GM10266 (cell line): ENCODE results near the gene AUH.

Experiments used
- DNase-seq: peaks from one replicate; pipeline ENCODE4 v3.0.0; 2012; ENCODE audit errors: extremely low spot score
- TF ChIP-seq, protein P1 (sequence below): IDR thresholded peaks from 2 replicates; pipeline ENCODE4 v1.5.1; 2012; ENCODE audit warnings: mild to moderate bottlenecking, low read depth; ENCODE audit not compliant: control insufficient read depth, insufficient read depth; ENCODE audit errors: missing control alignments

The AUH gene

DNA sequence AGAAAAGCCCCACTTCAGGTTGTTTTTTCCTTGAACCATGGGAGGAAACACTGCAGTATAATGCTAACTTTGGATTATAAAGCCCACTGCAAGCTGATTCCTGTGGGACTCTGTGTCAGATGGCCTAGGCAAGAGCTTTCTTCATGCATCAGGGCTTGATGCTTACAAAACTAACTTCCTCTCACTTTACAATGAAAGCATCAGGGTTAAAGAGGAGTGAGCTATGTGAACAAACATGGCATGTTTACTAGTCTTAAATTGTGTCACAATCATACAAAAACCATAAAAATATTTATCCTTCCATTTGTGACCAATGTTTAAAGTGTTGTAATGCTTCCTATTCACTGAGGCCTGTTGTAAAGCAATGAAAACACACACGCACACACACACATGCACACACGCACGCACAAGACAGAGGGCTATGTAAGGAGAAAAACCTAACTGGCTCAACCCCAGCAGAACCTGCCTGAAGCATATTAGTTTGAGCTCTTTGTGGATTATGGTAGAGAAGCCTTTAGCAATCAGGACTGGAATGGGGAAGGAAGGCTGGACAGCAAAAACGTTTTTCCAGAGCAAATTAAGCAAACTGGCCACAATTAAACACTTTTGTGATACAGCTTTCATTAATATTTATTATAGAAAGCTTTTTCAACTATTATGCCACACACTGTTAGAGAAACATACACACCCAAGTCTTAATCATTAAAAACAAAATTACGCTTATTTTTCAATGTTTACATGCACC lies 122.2 kb downstream of the AUH start:
- TF ChIP-seq, protein P1, sequence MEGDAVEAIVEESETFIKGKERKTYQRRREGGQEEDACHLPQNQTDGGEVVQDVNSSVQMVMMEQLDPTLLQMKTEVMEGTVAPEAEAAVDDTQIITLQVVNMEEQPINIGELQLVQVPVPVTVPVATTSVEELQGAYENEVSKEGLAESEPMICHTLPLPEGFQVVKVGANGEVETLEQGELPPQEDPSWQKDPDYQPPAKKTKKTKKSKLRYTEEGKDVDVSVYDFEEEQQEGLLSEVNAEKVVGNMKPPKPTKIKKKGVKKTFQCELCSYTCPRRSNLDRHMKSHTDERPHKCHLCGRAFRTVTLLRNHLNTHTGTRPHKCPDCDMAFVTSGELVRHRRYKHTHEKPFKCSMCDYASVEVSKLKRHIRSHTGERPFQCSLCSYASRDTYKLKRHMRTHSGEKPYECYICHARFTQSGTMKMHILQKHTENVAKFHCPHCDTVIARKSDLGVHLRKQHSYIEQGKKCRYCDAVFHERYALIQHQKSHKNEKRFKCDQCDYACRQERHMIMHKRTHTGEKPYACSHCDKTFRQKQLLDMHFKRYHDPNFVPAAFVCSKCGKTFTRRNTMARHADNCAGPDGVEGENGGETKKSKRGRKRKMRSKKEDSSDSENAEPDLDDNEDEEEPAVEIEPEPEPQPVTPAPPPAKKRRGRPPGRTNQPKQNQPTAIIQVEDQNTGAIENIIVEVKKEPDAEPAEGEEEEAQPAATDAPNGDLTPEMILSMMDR: no peak
- DNase-seq: no peak

DNA sequence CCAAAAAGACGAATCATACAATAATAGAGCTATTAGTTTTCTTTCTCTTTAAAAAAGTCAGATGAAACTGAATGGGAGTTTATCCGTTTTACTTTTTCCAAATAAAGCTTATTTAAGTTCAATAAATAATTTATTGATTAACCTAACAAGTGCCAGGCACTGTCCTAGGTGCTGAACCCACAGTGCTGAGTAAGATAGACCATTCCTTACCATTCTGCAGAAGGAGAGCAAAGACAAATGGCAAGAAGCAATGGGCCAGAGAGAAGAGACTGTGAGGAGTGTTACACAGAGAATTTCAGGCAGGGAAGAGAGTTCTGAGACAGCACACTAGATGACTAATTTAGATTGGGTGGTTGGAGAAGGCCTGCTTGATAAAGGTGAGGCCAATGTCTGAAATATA lies 127.2 kb downstream of the AUH start:
- DNase-seq: no peak
- TF ChIP-seq, protein P1: no peak

DNA sequence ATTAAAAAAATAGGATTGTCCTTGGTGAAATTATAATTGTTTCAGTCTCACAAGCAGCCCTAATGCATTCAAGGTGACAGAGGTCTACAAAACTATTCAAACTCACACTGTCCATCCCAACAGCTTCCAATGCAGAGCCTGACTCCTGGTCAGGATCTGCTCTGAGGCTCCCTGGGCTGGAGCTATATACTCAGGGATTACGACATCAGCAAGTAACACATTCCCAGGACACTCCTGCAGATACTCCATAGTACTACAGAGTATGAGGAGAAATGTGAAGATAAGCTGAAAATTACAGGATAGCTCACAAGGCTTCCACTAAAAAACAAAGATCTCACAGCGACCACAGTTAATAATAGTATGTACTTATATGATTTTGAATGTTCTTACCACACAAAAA lies 130.1 kb downstream of the AUH start:
- TF ChIP-seq, protein P1: no peak
- no peak for DNase-seq

DNA sequence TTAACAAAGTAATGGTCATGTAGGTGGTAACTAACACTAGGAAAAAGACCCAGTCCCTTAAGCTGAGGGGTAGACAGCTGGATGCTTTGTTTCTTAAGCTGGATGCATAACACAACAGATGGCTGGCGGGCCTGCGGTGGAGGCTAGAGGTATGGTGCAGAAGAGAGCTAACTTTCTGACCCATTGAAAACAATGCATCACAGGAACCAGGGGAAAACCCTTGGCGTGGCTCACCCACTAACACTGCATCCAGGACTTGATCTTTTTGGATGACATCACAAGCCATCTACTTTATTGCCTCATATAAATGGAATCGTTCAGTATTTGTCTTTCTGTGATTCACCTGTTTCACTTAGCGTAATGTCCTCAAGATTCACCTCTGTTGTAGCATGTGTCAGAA lies 138.7 kb downstream of the AUH start:
- TF ChIP-seq, protein P1: no peak
- DNase-seq: no peak

DNA sequence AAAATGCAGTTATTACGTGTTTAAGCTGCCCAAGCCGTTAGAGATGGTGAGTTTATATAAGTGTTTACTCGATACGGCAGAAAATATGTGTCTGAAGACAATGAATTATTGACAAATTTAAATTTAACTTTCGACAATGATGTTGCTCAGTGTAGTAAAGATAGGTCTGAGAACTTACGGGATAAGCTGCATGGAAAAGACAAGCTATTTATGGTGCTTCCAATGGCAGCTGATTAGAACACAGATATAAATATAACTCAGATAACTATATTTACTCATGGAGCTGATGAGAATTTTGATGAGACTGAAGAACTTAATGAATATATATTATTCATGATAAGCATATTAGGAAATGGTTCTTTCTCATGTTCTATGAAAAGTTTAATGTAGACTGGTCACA lies 139.3 kb downstream of the AUH start:
- DNase-seq: no peak
- TF ChIP-seq, protein P1: no peak

DNA sequence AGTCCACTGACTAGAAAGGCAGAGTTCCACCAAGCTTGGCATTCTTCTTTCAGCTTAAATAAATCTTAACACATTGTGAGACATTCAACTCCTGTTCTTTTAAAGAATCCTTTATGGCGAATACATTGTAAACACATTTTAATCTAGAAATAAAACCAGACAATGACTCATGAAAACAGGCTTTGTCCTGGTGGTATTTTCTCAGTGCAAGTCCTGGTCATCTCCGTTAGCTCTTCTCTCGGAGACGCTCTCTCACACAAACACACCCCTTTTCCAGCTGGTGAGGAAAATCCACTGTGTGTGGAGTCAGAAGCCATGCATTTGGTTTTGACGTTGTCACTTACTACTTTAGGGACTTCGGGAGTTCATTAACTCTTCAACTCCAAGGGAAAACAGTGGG lies 140.4 kb downstream of the AUH start:
- no peak for DNase-seq
- TF ChIP-seq, protein P1: no peak

DNA sequence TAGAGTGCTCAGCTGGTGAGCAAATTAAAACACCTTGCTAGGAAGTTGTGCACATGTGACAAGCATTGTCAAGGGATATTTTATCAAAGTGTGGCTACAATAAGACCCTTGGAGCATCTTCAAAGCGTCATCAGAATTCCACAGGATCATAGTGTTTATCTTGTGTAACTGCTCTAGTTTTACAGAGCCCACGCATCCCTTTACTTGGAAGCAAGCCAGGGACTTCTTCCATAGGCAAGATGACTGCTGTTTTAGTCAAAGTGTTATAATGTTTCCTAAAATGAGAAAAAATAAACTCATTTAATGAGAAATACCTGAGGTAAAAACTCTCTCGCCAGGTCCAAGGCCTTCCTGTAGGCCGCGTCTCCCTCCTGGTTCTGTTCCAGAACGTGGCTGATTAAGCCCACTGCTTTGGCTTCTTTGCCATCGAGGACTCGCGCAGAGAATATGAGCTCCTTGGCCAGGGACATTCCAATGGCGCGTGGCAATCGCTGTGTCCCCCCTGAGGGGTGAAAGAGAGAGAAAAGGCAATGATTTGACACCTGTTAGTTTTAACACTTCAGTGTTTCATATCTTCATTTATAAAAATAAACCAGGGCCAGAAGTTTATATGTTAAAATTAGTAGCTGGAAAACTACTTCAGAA lies 141.1 kb downstream of the AUH start:
- TF ChIP-seq, protein P1: no peak

More for the DNA sequence above, 141.1 kb downstream of the AUH start:
- DNase-seq: no peak
